ENCODE results near the gene MAPKAPK2.

MAPKAPK2 gene

DNA sequence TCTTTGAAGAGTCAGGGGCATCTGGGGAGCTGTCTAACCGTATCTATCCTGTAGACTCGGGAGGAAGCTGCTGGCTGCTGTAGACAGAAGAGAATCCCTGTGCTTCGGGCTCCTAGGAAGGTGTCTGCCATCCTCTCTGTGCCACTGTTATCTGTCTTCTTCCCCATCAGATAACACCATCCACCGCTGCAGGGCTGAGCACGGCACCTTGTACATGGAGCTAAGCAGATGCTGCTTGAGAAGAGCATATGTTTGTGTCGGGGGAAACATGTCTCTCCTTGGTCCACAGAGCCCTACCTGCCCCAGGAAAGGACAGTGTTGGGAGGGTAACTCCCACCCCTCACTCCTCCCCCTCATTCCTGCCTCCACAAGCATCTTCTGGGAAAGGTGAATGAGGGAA is 1.4 kb upstream of the MAPKAPK2 start (continued):
- TF ChIP-seq PRDM2 (tag by site-specific recombination; IDR thresholded peaks at IDR 0.05; ENCODE audit: borderline replicate concordance) (no peak), GLI2 (tag by site-specific recombination; IDR thresholded peaks at IDR 0.05; ENCODE audit: borderline replicate concordance, low read depth) (no peak), ZNF324 (tag by site-specific recombination; IDR thresholded peaks at IDR 0.05) (no peak), ZNF558 (tag by site-specific recombination; IDR thresholded peaks at IDR 0.05) (no peak), ZNF555 (tag by site-specific recombination; conservative IDR thresholded peaks at IDR 0.05) (no peak), TSHZ1 (tag by site-specific recombination; IDR thresholded peaks at IDR 0.05; ENCODE audit: borderline replicate concordance) (no peak), ZFP3 (tag by site-specific recombination; IDR thresholded peaks at IDR 0.05; ENCODE audit: low read depth) (no peak), ZNF747 (tag by site-specific recombination; IDR thresholded peaks at IDR 0.05) (no peak), SCRT2 (tag by site-specific recombination; IDR thresholded peaks at IDR 0.05) (no peak), ZNF354C (tag by site-specific recombination; IDR thresholded peaks at IDR 0.05; ENCODE audit: borderline replicate concordance, low read depth) (no peak), ZNF843 (tag by site-specific recombination; IDR thresholded peaks at IDR 0.05) (no peak), MEIS1 (CRISPR knock-in tag; IDR thresholded peaks at IDR 0.05; ENCODE audit: borderline replicate concordance) (no peak)
- TF ChIP-seq, protein P1, sequence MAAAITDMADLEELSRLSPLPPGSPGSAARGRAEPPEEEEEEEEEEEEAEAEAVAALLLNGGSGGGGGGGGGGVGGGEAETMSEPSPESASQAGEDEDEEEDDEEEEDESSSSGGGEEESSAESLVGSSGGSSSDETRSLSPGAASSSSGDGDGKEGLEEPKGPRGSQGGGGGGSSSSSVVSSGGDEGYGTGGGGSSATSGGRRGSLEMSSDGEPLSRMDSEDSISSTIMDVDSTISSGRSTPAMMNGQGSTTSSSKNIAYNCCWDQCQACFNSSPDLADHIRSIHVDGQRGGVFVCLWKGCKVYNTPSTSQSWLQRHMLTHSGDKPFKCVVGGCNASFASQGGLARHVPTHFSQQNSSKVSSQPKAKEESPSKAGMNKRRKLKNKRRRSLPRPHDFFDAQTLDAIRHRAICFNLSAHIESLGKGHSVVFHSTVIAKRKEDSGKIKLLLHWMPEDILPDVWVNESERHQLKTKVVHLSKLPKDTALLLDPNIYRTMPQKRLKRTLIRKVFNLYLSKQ (tag by site-specific recombination; IDR thresholded peaks at IDR 0.05; ENCODE audit: borderline replicate concordance), result no peak
- TF ChIP-seq, protein P2, sequence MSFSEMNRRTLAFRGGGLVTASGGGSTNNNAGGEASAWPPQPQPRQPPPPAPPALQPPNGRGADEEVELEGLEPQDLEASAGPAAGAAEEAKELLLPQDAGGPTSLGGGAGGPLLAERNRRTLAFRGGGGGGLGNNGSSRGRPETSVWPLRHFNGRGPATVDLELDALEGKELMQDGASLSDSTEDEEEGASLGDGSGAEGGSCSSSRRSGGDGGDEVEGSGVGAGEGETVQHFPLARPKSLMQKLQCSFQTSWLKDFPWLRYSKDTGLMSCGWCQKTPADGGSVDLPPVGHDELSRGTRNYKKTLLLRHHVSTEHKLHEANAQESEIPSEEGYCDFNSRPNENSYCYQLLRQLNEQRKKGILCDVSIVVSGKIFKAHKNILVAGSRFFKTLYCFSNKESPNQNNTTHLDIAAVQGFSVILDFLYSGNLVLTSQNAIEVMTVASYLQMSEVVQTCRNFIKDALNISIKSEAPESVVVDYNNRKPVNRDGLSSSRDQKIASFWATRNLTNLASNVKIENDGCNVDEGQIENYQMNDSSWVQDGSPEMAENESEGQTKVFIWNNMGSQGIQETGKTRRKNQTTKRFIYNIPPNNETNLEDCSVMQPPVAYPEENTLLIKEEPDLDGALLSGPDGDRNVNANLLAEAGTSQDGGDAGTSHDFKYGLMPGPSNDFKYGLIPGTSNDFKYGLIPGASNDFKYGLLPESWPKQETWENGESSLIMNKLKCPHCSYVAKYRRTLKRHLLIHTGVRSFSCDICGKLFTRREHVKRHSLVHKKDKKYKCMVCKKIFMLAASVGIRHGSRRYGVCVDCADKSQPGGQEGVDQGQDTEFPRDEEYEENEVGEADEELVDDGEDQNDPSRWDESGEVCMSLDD (tag by site-specific recombination; IDR thresholded peaks at IDR 0.05), result no peak

Data from HEK293 (cell line).